ENCODE measurements around the gene NIM1K.

GRCh38 chr5:43195670-43196265 lies 3.7 kb downstream of the NIM1K start:
- TF ChIP-seq POLR2A (IDR thresholded peaks at IDR 0.05), result no peak
- TF ChIP-seq CTCF (IDR thresholded peaks at IDR 0.05), result no peak

Data from testis (tissue), 2 donors.